HG02642 (cell line): ENCODE measurements around the gene CASTOR1.
A peak's percentile ranks its signal among the peaks of the same experiment; 100 is the strongest.

Source experiments
- ATAC-seq: cut with Tn5 transposase; IDR thresholded peaks from one replicate; pipeline ENCODE4 v1.9.1; 2021; ENCODE audit warnings: mild to moderate bottlenecking; ENCODE audit not compliant: unreplicated experiment, poor library complexity

The CASTOR1 gene

GRCh38 chr22:30266445-30267381 is 22.6 kb downstream of the CASTOR1 start, which contains the start of gene OSM:
TSS of gene OSM (minus strand) at chr22:30266851. CDS start at chr22:30266799, 52 bp downstream.
- ATAC-seq = peak; percentile 7

DNA sequence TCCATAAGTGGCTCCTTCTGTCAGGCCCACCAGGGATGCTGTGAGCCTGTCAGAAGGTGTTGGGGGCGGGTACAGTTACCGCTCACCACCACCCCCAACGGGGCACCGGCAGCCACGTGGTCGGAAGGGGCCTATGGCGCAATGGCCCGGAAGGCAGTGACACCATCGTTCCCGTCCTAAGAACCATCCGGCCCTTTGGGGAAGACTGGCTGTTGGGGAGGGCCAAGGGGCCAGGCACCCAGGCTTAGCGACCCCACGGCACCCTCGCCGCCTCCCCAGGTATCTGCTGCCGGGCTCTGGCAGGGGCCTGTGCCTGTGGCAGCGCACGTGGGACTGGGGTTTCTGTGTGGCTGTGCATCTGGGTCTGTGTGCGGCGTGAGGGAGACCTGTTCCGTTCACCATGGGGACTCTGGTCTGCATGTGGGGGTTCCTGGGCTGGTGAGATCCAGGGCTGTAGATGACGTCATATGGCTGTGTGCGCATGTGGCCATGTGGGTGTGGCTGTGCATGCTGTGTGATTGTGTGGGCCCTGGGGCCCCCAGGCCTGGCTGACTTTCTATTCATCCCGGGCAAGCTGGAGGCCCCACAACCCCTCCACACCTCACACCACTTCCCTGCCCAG is 23.4 kb downstream of the CASTOR1 start:
- ATAC-seq = peak; percentile 72

- ATAC-seq = peak; percentile 5
These were observed 24.1 kb downstream of the CASTOR1 start for GRCh38 chr22:30265131-30265720.

DNA sequence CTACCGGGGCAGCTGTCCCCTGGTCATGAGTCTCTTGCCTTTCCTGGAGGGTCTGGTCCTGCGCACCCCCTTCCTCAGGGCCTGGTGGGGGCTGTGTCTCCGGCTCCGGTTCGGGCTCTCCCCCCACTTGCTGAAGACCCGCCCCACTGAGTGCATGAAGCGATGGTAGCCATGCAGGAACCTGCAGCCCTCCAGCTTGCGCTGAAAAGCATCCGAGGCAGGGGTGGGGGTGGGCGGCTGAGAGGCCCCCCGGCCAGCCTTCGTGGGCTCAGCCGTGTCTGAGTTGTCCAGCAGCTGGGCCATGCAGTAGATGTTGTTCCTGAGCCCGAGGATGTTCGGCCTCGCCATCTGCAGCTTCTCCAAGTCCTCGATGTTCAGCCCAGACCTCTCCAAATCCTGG is 25.4 kb downstream of the CASTOR1 start:
- no peak for ATAC-seq

DNA sequence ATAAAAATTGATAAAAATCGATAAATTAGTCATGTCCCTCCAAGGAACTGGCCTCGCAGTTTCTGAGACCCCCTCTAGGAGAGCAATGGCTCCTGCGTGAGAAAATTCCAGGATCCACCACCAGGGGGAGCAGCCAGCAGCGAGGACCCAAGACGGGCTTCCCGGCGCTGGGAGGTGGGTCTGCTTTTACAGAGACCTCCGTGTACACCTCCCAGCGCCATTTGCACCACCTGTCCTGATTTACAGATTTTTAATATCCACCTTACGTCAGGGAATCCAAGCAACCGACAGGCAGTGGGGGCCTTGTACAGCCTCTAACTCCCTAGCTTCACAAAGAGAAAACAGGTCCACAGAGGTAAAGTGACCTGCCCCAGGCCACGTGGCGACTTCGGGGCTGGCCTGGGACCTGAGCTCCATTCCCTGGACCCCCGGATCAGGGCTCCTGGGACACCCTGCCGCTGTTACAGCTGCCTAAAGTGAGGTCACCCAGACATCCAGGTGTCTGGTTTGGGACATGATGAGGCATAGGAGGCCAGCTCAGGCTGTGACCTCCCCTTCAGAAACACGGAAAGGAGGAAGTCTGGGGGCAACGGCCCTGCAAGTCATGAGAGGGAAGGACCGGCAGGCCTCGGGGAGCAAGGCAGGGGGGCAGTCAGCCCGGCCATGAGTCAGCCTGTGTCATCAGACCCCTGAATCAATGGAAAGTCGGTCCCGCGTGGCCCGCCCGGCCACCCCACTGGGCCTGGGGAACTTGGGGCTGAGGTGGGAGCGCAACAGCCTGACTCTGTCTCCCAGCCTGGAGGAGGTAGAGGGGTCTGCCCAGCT is 26.2 kb downstream of the CASTOR1 start:
- ATAC-seq = no peak

- no peak for ATAC-seq
These were observed 27.2 kb downstream of the CASTOR1 start for GRCh38 chr22:30262112-30262511.

DNA sequence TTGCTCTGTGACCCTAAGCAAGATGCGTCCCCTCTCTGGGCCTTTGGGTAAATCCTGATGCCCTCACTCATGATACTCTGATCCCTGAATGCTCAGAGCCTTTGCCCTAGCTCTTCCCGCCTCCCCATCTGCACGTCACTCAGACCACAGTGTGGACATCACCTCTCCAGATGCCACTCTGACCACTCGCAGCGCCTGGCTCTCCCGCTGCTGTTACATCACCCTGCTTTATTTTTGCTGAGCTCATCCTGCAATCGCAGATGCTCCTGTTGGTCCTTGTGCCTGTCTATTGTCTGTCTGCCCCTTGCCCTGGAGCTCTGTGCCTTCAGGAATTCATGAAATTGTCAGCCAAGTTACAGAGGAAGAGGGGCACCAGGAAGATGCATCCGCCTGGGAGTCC is 28.2 kb downstream of the CASTOR1 start:
- ATAC-seq = no peak

DNA sequence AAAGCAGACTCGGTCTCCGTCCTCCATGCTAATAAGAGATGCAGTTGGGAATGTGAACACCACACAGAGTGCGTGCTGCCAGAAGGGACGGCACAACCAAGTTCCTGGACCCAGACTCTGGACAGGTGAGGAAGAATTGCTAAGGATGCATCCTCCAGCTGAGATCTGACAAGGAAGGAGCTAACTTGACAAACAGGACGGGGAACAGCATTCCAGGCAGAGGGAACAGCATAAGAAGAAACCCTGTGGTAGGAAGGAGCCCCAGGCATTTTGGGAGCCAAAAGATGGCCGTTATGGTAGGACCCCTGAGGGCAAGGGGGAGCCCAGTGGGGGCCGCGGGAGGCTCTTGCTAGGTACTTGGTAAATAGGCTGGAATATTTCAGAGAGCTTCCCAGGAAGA is 28.6 kb downstream of the CASTOR1 start:
- no peak for ATAC-seq

GRCh38 chr22:30260276-30260675 is 29.0 kb downstream of the CASTOR1 start:
- no peak for ATAC-seq

DNA sequence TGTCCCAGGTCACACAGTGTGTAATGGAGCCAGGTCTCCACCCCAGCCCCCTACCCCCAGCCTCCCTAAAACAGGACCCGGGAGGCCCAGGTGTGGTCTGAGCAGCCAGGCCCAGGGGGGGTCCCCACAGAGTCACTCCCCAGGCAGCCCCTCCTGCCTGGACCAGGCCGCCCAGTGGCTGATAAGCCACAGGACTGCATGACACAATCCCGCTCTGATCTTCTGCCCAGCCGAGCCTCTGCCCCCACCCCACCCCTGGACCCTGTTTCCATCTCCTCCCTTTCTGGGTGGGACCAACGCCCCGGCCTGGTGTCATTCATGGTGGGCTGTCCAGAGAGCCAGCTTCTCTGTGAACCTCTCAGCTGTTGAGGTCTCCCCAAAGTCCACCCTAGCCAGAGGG is 35.0 kb downstream of the CASTOR1 start:
- no peak for ATAC-seq

- no peak for ATAC-seq
These were observed 36.0 kb downstream of the CASTOR1 start for GRCh38 chr22:30253205-30253852.

GRCh38 chr22:30252411-30253204 is 36.7 kb downstream of the CASTOR1 start:
- ATAC-seq = no peak

DNA sequence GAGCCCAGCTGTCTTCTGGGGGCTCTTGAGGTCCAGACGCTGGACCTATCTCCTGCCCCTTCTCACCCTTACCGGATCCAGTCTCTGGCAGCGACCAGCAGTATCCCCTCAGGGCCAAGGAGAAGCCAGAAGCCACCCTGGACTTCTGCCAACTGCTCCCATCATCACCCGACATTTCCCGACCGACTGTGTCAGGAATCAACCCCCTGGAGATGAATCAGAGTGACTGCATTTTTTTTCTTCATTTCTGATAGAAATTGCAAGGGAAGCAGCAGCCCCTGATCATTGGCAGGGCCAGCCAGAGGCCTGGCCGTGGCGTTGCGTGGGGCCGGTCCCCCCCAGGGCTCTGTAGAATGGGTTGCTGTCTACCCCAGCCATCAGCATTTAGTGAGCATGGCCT is 37.6 kb downstream of the CASTOR1 start:
- ATAC-seq = no peak

DNA sequence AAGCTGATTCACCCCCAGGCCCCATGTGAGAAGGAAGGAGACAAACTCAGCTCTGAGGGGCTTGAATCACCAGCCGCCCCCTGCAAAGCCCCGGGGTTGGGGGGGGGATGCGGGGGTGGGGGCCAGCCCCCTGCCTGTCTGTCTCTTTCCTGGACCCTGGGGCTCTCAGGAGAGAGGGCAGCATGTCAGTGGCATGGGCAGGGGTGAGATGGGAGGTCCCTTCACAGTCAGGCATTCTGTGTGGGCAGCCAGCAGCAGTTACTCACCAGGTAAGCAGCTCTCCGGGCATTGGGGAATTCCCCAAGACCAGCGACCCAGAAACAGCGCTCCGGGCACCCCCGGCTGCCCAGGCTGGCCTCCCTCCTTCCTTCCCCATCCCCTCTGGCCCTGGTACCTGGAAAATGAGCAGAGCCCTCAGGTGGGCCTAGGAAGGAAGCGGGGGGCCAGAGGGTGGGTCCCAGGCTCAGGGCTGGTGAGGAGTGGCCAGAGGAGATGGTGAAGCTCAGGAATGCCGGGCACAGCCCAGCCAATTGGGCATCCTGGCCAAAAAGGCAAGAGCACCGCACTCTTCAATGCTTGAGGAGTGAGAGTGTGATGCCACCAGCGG is 38.5 kb downstream of the CASTOR1 start:
- ATAC-seq = no peak

DNA sequence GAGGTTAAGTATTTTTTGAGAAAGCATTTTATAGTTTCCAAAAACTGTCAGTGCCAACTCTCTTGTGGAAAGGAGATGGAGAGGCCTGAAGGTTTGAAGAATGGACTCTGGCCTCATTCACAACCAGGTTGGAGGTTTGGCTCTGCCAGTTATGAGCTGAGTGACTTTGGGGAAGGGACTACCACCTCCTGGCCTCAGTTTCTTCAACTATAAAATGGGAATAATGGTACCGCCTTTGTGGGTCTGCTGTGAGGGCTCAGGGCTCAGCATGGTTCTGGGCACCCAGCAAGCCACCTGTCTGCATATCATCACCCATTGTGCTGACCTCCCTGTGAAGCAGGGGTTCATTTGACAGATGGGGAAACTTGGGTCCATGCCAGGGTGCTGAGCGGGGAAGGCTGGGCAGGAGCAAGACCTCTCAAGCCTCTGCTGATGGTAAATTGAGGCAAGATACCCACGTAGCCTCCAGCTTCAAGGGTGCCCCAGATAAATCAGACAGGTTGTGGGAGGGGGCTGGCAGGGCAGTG is 39.2 kb downstream of the CASTOR1 start:
- no peak for ATAC-seq

GRCh38 chr22:30249049-30250038 is 40.0 kb downstream of the CASTOR1 start:
- no peak for ATAC-seq

GRCh38 chr22:30248484-30248883 is 40.8 kb downstream of the CASTOR1 start:
- no peak for ATAC-seq
